ENCODE results near the gene SGK1.
"Not testable (repeated sequence)": the region's sequence is repeated elsewhere in the genome, so short reads cannot be mapped to it uniquely, and the experiment has no call there.

Gene SGK1

GRCh38 chr6:134217798-134218140 lies 100.1 kb downstream of the SGK1 start:
- no peak for DNase-seq

DNA sequence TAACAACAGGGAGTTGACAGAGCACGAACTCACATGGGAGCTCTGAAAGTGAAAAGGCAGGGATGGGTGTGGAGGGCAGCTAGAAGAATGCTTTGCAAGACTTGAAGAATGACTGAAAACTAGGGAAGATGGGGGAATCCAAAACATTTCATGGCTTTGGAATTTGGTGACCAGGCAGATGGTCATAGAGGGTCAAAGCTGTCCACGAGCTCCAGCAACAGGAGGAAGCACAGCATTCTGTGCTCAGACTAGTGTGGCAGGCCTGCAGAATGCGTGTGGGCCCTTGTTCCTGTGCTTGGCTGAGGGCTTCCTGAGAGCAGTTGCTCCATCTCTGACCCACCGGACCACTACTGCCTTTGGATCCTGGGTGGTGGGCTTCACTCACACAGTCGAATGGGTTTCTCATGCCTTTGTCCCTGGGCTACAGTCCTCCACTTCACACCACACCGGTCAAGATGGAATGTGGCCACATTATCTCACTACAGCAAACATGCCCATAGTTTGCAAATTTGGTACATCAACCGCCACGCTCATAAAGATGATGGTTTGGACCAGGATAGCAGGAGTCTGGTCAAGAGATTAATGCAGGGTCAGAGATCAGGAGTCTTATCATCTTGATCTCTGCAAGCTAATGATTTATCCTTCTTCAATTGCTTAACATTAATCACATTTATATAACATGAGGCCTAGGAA lies 100.7 kb downstream of the SGK1 start:
- peak; percentile 52 for DNase-seq

DNA sequence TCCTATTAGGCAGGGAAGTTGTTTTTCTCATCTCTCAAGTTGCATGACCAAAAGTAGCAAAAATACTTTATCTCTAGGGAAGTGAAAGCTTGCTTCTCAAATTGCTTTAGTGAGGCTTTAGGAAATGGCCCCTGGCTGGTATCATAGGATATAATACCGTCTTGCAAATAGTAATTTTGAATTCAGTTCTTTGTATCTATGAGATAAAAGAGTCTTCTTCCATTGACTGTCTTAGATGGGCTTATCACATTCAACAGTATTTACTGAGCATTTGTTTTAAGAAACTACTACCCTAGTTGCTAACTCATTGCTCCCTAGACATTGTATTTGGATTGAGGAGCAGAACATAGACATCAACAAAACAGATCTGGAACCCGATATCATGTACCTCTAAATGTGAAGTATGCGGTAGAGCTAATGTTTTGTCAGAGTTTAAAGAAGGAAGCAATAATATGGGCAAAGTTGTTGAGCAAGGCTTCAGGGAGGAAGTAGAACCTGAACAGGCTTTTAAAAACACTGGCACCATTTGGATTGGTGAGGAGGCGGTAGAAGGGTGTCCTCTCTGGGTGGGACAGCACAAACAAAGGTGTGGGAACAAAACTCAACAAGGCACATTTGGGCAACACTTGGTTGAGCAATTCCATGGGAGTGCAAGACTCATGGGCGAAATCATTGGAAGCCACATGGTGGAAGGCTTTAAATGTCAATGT lies 101.5 kb downstream of the SGK1 start:
- DNase-seq, result no peak

GRCh38 chr6:134213410-134213809 lies 104.5 kb downstream of the SGK1 start:
- not testable (repeated sequence) for DNase-seq

DNA sequence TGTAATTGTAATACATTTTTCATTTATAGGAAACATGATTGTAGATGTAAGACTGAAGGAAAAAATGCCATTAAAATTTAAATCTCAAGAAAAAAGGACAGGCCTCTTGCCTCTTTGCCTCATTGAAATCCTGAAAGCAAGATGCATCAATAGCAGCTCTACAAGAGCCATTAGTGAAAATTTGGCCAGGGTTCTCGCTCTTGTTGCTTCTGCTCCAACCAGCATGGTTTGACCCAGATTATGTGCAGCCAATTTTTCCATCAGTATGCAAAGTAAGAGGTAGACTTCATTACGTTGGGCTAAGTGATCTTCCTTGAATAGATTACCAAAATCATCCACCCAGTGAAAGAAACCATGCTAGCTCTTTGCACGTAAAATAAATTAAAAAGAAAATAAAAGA lies 106.6 kb downstream of the SGK1 start:
- no peak for DNase-seq

DNA sequence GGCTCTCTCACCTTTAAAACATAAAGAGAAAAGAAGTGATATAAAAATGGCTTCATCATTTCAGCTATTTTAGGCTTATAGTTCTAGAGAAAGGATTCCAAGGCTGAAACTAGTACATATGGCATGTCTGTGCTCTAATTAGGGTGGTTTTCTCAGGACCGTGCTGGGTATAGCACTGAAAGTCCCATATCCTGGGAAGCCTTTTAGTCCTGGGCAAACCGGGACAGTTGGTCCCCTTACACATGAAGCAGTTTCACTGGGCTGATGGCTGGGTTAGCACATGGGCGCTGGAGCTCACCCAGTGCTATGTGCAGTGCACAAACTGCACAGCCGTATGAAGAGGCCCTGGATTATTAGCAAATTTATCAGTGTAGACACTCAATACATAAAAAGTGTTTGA lies 110.5 kb downstream of the SGK1 start:
- no peak for DNase-seq

DNA sequence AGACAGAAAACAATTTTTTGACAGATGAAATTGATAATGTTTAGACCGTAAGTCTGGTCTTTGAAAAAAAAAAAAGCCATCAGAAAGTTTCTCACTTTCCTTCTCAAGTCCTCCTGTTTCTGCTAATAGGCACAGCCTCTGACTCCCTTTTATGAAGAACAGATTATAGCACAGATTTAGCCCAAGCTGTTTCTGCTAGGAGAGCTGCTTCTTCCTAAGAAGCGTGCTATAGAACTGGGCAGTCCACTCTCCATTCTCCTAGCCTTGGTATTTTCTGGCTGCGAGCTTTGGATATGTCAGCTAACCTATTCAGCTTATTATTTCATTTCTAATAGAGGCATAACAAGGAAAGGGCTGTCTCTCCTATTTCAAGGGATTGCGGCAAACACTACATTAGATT lies 112.5 kb downstream of the SGK1 start:
- DNase-seq, result no peak

- not testable (repeated sequence) for DNase-seq
These were observed 113.2 kb downstream of the SGK1 start for GRCh38 chr6:134204759-134205158.

DNA sequence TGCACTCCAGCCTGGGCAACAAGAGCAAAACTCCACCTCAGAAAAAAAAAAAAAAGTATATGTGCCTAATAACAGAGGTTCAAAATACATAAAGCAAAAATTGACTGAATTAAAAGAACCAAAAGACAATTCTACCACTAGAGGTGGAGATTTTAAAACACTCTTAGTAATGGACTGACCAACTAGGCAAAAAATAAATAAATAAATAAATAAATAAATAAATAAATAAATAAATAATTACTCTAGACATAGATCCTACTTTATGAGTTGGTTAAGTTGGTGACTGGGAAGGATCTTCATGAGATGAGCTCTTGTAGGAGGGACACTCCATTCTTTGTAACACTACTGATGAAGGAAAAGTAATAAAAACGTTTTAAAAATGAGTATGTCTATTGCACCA lies 113.9 kb downstream of the SGK1 start:
- no peak for DNase-seq

DNA sequence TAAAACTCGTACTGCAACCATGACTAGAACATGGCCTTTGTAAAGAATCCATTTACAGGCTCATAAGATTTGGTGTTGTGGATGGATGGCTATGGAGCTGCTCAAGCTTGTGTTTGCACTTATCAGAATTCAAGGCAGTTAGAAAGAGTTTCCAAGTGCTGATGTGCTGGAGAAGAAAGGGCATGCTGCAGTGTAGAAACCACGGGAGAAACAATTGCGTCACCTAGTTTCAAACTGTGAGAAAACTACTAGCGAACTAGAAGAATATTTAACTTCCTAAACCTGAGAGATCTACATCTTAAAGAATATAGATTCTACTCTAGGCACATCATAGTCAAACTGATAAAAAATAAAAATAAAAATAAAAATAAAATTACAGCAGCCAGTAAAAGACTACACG lies 116.2 kb downstream of the SGK1 start:
- DNase-seq, result no peak

GRCh38 chr6:134199848-134200606 lies 117.9 kb downstream of the SGK1 start:
- DNase-seq, result no peak

- peak; percentile 10 for DNase-seq
These were observed 119.8 kb downstream of the SGK1 start for GRCh38 chr6:134198093-134198492.

- not testable (repeated sequence) for DNase-seq
These were observed 120.2 kb downstream of the SGK1 start for GRCh38 chr6:134197685-134198084.

GRCh38 chr6:134196568-134197193 lies 121.2 kb downstream of the SGK1 start:
- no peak for DNase-seq

DNA sequence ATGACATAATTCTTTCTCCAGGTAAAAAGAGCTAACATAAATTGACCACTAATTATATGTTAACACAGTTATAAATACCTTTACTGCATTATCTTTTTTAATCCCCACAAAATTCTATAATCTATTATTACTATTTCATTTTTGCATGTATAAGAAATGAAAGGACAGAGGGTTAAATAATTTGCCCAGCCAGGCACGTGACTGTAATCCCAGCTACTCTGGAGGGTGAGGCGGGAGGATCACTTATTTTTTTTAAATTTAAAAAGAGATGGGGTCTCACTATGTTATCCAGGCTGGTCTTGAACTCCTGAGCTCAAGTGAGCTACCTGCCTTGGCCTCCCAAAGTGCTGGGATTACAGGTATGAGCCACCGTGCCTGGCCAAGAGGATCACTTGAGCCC lies 121.9 kb downstream of the SGK1 start:
- DNase-seq, result no peak

DNA sequence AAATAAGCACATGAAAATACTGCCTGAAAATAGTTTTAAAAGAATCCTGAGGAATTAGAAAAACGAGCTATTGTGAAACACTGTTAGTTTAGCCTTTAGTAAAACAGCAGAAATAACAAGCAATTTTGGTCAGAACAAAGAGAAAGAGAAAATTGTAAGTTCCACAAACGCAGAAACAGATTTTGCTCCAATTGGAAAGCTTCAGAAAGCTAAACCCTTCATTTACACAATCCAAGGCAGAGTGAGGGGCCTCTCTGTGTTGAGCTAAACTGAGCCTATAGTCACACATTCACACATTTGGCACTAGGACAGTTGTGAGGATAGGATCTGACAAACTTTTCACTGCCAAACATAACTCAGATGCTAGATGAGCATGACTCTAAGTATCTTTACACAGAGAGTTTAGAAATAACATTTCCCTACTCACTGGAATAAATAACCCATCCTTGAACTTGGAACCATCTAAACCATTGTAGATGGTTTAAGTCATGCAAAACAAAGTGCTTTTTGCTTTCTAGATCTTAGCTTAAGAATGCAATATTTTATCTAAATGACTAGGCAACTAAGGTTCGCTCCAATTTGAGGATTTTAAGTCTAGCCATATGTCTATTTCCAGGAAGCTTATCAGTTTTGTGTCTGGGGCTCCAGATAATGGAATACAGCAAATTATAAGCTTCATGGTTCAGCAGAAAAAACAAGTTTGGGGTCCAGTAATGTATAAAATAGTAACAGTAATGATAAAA lies 122.6 kb downstream of the SGK1 start:
- DNase-seq, result no peak

- DNase-seq, result no peak
These were observed 124.1 kb downstream of the SGK1 start for GRCh38 chr6:134193536-134194498.

GRCh38 chr6:134192609-134193008 lies 125.3 kb downstream of the SGK1 start:
- DNase-seq, result not testable (repeated sequence)

DNA sequence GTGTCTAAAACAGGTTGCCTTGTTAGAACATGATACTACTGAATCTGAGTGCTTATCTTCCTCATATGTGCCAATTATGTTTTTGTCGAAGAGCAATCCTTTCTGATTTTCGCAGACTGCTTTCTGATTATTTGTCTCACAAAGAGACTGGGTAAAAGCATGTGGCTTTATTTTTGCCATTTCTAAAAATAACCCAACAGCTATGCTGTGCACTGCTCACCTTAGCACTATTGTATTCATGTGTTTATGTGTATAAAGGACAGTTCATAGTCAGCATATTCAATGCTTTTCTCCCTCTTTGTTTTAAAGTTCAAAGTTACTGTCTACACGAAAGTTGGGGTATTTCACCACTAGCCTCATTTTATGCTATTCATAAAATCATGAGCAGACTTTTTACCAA lies 127.0 kb downstream of the SGK1 start:
- DNase-seq, result no peak

DNA sequence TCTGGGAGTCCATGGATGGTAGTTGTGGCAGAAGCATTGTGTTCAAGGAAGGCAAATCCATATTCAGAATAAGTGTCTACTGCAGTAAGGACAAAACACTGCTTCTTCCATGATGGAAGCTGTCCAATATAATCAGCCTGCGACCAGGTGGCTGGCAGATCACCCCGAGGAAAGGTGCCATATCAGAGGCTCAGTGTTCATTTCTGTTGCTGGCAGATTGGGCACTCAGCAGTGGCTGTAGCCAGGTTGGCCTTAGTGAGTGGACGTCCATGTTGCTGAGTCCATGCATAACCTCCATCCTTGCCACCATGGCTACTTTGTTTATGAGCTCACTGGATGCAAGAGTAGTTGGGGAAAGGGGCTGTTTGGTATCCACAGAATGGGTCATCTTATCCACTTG lies 130.2 kb downstream of the SGK1 start:
- no peak for DNase-seq

GRCh38 chr6:134187154-134187553 lies 130.8 kb downstream of the SGK1 start:
- no peak for DNase-seq
